Subcutaneous adipose tissue (tissue), 4 donors: ENCODE data around the gene MCC. TPM values are rescaled to one million over a fixed set of nuclear protein-coding genes. Genes with fewer than 3 reads are reported as not detected.

Experiments
- CTCF ChIP-seq: fragments of 450-650 bp; IDR thresholded peaks from one replicate; pipeline ENCODE4 v1.5.1; 2016; ENCODE audit warnings: low read depth, mild to moderate bottlenecking, control low read depth, antibody characterized with exemption, moderate library complexity
- total RNA-seq, 4 donors: library from RNA; depleted of rRNA; stranded (reverse); fragments of >200 nt; gene quantifications; one replicate each; pipeline ENCODE4 v1.1.0, GENCODE V29; 2016

MCC gene
- total RNA-seq, 4 donors from 2014 or later = 15.0 to 57.3 (median 23.7) TPM

GRCh38 chr5:113520429-113520828, 32.2 kb upstream of the MCC start:
- TF ChIP-seq CTCF = no peak

GRCh38 chr5:113519412-113519811, 31.2 kb upstream of the MCC start:
- TF ChIP-seq CTCF = no peak

- no peak for TF ChIP-seq CTCF
Measured at GRCh38 chr5:113518884-113519283, 30.6 kb upstream of the MCC start.

- TF ChIP-seq CTCF = no peak
Measured at GRCh38 chr5:113514289-113514635, 26.0 kb upstream of the MCC start.

- TF ChIP-seq CTCF = no peak
Measured at GRCh38 chr5:113513384-113514288, 25.4 kb upstream of the MCC start, which contains the start of gene YTHDC2. YTHDC2 (plus strand) TSS chr5:113513694; CDS start chr5:113513896, 202 bp downstream.

DNA sequence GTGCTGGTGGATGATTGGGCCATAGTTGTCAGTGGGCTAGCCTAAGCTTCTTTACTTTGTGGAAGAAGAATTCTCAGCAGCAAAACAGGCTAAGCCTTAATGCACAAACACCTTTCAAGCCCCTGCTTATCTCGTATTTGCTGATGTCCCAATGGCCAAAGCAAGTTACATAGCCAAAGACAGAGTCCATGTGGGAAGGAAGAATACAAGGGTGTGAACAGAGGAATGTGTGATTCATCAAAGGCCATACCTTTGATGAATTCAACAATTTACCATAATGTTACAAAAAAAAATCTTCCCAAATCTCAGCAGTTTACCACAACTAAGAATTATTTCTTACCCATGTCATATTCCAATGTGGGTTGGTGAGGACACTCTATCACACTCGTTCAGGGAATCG, 24.1 kb upstream of the MCC start:
- TF ChIP-seq CTCF = no peak

DNA sequence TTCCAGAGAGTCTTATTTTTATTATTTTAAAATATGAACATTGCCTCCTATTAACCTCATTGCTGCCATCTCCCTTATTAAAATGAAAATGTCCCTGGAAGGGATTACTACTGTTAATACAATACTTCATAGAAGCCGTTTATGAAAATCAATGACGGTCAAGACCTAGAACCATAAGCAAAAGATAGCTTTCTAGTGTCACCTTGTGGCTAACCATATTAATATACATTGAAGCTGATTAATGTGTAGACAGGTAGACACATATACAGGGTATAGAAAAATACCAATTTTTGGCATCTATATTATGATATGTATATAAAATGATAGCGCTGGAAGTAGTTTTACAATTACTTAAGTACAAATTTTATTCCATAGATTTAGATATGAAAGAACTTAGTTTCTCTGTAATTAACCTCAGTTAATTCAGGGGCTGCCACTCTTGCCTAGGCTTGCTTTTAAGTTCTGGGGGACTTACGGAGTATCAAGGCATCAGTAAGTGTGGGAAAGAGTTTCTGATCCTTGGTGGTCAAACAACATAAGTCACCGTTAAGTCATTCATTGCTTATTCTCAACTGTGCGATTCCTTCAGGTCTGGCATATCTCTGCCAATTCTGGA, 22.7 kb upstream of the MCC start:
- no peak for TF ChIP-seq CTCF
